ENCODE results near the gene CACNA1C.

Gene CACNA1C

DNA sequence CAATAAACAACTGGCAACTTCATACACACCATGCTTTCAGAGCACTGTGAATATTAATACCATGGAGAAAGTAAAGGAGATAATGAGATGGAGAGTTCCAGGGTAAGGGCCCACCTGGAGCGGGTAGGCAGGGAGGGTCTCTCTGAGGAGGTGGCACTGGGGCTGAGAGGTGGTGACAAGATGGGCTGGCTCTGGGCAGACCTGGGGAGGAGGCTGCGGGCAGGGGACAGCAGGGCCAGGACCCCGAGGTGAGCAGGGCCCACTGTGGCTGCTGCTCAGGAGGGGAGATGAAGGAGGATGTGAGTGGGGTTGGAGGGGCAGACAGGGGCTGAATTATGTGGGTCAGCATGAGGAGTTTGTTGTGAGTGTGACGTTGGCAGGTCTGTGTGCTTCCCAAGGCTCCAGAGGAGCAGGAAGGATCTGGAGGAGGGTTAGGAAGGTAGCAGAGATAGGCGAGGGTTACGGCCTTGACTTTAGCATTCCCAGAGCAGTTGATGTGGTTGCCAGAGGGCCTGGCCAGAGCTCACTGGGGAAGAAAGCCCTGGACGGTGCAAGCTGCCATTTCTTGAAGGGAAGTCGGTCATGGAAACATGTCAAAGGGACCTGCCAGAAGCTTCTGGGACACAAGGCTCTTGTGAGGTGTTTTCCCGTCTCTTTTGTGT is 88.2 kb downstream of the CACNA1C start:
- DNase-seq (ENCODE audit: low spot score) = no peak

DNA sequence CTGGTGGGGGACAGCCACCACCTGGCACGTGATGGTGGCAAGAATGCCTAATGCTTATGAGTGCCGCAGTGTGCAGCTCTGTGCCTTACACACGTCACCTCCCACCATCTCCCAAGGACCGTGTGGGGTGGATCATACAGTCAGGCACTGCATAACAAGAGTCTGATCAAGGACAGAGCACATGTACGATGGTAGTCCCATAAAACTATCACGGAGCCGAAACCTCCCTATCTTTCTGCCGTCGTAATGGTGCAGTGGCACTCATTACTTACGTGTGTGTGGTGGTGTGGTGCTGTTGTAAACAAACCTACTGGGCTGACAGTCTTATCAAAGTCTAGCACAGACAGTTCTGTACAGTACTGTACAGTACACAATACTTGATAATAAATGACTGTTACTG is 89.3 kb downstream of the CACNA1C start:
- no peak for DNase-seq (ENCODE audit: low spot score)

DNA sequence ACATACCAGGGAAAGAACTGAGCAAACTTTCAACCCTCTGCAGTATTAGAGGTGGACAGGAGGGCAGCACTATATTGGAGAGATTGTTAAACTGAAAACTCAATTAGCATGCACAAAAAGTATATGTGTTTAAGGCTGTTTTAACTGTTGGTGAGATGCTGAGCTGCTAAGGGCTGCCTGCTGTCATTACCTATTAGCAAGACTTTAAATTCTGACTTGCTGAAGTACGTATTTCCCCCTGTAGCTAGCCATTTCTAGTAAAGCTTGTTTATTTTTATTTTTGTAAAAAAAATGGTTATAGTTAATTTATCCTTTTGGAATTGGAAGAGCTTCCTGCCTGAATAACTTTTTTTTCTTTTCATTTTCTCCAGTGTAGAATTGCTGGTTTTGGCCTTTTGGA is 92.2 kb downstream of the CACNA1C start:
- DNase-seq (ENCODE audit: low spot score) = no peak

DNA sequence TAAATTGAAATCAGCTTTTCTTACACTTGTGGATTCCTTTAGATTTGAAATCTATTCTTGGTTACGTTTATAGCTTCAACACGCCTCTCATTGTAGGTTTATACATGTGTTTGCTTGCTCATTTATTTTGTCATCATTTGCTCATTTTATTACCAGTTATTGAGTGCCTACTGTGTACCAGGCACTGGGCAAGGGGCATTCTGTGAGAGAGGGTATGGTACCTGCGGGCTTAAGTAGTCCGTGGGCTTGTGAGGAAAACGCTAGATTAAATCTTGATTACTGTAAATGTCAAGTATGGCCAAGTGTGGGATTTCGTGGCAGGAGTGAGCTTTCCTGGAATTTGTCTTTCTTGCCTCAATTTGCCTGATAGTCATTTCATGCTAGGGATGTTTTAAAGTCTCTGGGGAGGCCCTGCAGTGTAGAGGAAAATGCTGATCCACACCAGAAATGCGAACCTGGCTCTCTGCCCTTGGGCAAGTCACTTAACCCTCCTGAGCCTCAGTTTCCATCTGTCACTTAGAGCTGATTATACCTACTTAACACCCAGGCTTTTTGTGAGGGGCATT is 92.7 kb downstream of the CACNA1C start:
- no peak for DNase-seq (ENCODE audit: low spot score)

DNA sequence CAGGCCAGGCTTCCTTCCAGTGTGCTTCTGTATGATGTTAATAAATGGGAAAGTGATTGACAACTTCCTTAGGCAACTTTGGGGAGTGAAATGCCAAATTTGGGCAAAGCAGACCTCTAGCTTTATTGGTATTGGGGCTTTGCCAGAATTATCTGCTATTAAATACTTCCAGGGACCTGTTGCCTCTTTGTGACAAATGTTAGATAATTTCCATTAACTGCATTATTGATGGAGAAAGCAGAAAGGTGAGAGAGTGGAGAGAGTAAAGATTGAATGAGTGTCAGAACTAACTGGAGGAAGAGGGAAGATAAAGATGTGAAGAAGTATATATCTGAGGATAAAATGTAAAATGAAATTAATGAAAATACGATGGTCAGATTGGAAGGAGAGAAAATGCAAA is 94.5 kb downstream of the CACNA1C start:
- DNase-seq (ENCODE audit: low spot score) = no peak

DNA sequence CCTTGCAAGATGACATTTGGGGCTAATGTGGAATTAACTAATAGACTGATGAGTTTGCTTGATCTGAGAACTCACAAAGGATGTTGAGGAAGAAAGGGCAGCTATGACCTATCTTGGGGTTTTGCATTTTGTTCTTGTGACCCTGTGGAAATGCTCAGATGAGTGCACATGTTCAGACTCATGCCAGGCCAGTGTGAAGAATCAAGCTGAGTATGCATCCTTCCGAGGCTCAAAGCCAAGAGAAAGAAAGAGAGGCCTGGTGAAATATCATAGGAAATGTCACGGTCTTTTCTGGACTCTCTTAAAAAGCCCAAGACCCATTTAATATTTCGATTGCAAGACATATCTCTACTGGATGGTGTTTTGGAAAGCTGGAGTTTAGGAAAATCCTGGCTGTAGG is 96.3 kb downstream of the CACNA1C start:
- DNase-seq (ENCODE audit: low spot score) = no peak

DNA sequence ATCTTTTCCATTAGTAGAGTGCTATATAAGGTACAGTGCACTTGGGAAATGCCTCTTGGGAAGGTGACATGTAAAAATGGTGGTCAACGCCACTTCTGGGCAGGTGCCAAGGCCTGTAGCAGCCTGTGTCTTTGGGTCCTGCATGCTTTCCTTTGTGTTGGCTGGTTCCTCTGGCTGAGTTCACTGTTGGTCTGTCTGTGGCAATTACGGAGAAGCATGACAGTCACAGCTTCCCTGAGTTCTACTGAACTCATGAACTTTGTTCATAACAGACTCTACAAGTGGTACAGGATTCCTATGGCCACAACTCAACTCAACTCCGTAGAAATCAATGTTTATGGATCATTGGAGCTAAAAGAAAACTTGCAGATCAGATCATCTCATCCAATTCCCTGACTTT is 98.0 kb downstream of the CACNA1C start:
- DNase-seq (ENCODE audit: low spot score) = no peak

DNA sequence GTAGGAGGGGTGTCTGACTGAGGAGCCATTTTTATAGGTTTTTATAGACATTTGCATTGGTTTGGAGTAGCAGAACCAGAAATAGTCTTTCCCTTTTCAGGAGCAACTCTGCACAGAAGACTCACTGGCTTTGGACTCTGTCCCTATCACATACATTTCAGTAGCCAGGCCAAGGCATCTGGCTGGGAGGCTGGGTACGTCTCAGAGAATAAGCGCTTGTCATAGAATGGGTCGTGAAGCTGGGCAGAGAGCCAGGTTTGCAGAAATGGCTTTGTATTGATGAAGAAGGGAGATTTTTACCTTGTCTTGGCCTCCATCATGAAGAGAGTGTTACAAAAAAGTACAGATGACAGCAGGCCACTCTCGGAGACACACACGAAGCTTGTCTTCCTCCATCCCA is 98.6 kb downstream of the CACNA1C start:
- DNase-seq (ENCODE audit: low spot score) = no peak

DNA sequence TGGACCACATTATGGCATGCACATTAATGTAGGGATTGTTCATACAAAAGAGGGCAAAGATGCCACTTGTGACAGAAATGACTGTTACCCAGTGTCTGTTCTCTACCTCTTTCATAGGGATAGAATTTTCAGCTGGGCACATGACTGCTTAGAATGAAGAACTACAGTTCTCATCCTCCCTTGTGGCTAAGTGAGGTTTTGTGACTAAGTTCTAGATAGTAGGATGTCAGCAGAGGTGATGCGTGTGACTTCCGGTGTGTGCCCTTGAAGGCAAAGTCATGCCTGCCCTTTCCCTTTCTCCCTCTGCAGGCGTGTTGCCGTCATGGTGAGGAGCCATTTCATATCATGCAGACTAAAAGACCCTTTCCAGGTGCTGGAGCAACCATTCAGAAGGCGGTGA is 99.3 kb downstream of the CACNA1C start:
- DNase-seq (ENCODE audit: low spot score) = no peak

DNA sequence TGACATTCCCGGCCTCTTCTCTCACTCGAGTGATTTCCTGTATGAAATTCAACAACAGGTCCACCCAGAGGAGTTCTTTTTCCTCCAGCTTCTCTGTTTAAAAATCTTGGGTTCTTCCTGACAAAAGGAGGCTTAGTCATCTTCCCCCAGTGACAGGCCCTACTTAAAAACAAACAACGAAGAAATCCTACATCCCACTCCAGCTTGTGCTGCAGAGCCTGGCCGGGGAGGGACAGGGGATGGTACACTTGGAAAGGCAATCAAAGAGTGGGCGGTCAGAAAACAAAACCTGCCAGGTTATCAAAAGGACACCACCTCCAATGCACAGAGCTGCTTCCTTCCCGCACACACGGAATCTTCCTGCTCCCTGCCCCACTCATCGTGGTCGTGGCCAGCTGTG is 101.3 kb downstream of the CACNA1C start:
- DNase-seq (ENCODE audit: low spot score) = no peak

DNA sequence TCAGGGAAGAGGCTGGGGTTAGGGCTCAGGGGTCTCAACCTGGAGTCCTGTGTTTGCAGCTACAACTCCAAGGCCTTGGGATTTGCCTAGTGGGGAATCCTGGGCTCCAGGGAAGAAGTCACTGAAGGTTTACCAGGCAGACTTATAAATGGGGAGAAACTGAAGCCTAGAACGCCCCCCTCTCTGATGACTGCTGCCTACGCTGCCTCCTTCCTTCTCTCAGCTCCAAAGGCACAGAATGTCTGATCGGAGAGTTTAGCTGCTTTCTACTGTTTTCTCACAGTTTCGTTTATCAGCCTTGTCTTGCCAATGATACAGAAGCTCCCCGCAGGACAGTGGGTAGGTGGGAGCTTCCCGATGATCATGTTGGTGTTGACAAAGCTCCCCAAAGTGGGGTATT is 101.7 kb downstream of the CACNA1C start:
- DNase-seq (ENCODE audit: low spot score) = no peak

DNA sequence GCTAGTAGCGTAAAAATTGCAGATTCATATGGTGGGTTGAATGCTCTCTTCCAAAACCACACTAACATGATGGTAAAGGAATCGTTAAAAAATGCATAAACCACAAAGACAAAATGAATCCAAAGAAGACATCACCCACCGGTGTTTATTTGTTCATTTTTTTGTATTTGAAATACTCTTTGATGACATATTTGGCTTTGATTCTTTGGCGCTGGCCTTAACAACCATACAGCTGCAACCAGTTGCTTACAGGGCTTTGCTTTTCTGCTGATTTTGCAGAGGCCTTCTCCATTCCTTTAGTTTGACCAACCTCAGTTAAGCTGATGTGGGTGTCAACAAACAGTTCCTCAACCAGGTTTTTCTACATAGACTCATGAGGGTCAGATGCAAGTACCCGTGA is 103.5 kb downstream of the CACNA1C start:
- no peak for DNase-seq (ENCODE audit: low spot score)

DNA sequence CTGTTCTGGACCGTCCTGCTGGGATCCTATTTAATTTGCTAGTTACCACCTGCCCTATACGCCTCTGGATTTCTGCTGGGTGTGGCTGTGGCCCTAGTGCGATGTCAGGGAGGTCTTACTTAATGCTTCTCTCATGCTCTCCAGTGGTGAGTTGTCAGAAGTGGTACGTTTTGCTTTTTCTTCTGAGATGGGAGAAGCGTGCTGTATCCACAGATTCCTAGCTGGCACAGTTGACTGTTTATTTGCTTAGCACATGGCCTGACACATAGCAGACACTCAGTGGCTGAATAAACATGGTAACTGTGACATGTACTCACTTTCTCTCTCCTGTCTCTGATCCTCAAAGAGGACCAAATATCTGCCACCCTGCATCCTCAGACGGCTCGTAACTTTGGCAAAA is 107.3 kb downstream of the CACNA1C start:
- no peak for DNase-seq (ENCODE audit: low spot score)

DNA sequence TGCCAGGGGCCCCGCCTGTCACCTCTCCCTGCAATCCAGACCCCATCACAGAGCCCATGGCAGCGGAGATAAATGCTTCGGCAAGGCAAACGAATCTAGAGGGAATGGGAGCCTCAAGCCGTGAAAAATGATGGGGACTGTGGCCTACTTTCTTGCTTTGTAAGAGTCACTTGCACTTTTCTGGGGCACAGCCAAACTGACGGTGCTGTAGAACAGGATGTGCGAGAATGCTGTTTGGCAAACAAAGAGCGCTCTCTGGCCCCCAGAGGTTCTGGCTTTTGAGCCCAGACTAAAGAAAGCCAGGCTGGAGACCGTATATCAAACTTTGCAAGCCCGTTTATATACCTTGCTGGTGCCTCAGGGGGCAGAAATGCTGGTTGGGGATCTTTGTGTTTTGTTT is 108.7 kb downstream of the CACNA1C start:
- DNase-seq (ENCODE audit: low spot score) = no peak

DNA sequence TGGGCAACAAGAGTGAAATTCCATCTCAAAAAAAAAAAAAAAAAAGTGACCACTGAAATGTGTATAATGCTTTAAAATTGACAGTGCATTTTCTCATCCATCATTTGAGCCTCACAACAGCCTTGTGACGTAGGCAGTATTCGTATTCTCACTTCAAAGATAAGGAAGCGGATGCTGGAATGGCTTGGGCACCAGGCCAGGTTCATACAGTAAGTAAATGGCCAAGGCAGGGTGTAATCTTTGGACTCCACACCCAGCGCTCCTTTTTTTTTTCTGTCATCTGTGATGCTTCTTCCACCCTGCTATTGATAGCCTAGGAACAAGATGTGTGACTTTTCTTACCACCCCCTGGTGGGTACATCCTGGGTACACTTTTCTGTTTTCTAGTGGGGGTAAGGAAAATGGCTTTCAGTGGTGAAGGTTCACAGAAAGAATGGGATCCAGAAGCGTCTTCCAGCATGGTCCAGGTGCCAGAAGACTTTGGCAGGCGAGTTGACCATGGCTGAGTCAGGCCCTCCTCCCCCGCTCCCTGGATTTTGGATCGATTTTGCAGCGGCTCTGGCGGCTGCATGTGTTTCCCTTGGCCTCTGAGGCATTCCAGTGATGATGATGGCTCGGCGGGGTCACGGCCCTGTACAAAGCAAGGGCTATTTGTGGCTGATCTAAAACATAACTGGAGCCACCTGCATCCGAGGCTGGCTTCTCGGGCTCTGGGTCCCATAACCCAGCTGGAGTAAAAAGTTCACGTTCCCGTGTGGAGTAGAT is 110.6 kb downstream of the CACNA1C start:
- no peak for DNase-seq (ENCODE audit: low spot score)

DNA sequence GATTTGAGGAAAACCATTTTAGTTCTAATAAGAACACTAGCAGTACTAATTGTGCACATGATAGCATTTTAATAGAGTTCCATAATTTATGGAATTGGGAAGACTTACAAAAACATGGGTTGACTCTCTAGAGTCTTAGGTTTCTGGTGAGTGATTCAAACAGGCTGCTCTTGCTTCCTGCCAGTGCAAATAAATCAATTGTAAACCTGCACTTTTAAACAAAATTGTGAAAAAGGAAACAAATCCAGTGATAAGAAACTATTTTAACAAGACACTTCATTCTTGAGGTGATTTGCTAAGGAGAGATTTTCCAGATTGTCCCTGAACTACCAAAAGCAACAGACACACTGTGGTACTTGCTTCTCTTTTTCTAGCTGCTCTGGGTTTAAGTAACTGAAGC is 112.2 kb downstream of the CACNA1C start:
- DNase-seq (ENCODE audit: low spot score) = no peak

DNA sequence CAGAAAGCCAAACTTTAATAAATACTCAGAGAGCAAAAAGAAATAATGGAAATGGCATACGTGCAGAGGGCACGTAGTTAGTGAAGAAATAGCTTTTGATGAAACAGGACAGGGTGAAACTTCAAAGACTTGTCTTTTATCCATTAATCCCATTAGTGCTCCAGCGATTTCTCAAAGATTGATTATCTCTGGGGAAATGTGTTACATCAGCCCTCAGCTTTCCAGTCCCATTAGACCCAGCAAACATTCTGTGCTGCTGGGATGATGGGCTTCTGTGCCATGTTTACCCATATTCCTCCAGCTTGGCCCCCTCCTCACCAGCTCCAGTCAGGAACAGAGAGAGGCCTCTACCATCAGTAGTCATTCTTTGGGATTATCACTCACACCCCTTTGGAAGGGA is 113.1 kb downstream of the CACNA1C start:
- no peak for DNase-seq (ENCODE audit: low spot score)

DNA sequence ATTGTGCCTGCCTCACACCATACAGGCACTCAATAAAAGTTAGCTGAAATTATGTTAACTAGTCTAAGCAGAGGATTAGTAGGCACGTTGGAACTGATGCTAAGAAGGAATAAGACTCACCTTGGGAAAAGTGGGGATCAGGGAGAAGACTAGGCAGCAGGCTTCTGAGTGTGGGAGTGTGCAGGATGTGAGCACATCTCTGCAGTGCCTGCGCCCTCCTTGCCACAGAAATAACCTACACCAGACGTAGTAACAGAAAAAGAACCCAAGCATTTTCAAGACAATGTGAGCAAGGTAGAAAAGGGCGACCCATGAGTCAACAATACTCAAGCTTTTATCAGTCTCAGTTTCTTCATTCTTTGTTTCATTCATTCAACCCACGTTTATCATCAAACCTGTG is 113.9 kb downstream of the CACNA1C start:
- DNase-seq (ENCODE audit: low spot score) = no peak

DNA sequence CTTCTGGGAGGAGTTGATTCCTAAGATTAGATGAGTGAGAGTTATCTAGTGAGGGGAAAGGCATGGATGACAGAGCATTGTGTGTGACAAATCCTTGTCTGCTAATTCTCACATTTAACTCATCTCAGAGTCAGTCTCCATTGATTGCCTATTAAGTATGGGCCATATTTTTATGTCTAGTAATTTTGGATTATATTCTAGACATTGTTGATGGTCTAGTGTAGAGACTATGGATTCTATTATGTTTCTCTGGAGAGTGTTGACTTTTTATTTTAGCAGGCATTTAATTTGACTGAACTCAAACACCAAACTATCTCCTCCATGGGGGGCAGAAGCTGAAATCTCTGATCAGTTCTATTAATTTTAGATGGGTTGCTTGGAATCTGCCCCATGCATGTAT is 114.4 kb downstream of the CACNA1C start:
- no peak for DNase-seq (ENCODE audit: low spot score)

DNA sequence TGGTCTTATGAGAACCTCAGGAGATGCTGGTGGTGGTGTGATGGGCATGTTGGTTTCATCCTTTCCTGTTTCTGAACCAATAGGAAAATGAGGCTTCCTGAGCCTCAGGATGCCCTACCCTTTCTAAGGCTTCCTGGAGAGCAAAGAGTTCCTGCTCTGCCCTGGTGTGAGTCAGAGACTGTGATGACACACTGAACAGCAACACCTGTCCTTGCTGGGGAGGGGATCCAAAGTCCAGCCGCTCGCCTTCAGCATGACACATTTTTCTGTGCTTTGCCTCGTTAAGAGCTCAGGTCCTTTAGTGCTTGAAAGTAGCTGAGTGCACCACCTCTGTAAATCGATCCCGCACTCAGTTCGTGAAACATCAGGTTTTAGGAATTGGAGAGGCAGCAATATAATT is 116.0 kb downstream of the CACNA1C start:
- no peak for DNase-seq (ENCODE audit: low spot score)

DNA sequence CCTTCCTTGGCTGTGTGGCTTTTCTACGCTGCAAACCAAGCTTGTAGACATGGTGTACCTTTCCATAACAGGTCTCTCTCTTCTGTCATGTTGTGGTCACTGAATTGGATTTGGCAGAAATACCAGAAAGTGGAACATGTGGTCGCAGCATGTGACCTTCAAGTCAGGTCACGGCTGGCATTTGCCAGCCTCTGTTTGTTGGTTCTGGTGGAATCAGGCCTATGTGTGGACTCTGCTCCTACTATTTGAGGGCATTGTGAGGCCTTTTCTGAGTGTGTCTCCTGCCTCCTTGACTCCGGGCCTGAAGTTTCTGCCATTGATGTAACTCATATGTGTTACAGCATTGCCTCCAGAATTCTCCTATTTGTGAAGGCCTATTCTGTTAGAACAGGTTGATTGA is 116.7 kb downstream of the CACNA1C start:
- DNase-seq (ENCODE audit: low spot score) = no peak

DNA sequence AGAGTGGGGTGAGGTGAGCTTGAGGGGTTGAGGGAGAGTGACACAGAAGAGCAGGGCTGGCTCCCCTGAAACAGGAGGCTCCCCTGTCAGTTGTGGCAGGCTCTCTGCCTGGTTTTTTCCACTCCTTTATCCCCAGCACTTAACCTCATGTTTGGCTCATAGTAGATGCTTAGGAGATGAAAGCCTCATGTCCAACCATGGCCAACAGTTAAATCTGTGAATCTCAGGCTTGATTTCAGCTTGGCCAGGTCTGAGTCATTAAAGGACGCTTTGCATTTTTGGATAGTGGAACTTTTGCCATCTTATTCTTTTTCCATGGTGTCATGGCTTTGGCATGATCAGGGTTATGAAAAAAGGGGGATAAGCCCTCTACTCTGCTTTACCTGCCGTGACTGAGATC is 117.2 kb downstream of the CACNA1C start:
- no peak for DNase-seq (ENCODE audit: low spot score)

DNA sequence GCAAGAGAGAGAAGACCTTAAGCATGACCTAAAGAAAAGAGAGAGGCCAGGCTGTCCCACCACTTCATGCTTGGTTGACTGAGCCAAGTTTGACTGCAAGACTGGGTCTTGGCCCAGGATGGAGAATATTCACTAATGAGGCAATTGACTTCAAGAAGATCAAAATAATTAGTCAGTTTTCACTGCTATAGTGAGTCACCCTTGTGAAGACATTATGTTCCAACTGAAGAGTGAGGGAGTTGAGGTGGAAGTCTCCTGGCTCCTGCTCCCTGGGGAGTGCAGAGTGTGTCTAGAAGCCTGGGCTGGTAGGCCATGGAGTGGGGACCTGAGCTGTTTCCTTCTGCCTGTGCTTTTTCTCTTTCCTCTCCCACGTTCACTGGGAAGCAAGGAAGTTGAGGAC is 117.6 kb downstream of the CACNA1C start:
- DNase-seq (ENCODE audit: low spot score) = no peak

All from ecto neural progenitor cell (in vitro differentiated cells).